ENCODE measurements around the gene SMIM30.

GRCh38 chr7:113158756-113159155 is 40.4 kb upstream of the SMIM30 start:
- TF ChIP-seq CTCF (IDR thresholded peaks at IDR 0.05) (no peak), POLR2A (IDR thresholded peaks at IDR 0.05) (no peak)

All from adrenal gland (tissue), 5 donors.